ENCODE measurements around the gene AANAT.

AANAT gene

DNA sequence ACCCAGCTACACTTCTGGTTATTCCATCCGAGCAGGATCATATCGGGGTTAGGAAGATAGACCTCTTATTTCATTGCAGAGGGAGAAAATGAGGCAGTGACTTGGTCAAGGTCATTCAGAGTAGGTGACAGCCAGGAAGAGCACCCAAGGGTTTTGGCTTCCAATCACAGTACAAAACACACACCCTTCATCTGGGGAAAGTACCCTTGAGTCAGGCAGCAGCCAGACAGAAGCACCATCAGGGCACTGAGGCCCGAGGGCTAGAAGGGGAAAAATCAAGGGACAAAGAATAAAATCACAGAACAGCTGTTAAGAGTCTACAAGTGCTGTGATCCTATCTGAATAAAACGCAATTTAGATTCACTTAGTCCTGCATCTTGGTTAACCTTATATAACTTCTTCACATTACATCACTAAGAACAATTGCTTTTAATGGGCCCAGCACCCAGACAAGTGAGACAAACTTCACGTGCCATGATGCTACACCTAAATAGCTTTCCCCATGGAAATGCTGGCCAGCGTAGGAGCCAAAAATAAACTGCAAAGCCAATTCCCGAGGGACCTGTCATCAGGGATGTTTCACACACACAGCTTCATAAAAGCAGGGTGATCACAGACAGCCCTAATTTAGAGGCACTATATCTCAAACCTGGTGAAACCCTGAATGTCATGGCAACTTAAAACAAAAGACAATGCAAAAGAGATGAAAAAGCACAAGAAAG is 19.3 kb upstream of the AANAT start:
- POLR2A ChIA-PET = interaction anchor here (1.8 kb wide), 1 partner anchor 12 kb away, joined by 4 read pairs; no protein-coding TSS in a partner anchor
- Histone ChIP-seq H3K9me3 (ENCODE audit: control insufficient read depth, insufficient read depth, low read depth, low read length) (no peaks in the 10 kb centered on the region), H3K36me3 (ENCODE audit: control insufficient read depth in 2 of 2, insufficient read depth in 1 of 2, low read length in 2 of 2) (peaks cover 0 to 4% of the 10 kb centered on the region in 2 experiments; a peak in 1 of 3 replicates), H3K4me1 (ENCODE audit: control insufficient read depth, insufficient read depth, low read length) (peaks cover 26% of the 10 kb centered on the region), H3K4me3 (ENCODE audit: low read depth, low read length) (no peak overlapping the region), H3K27ac (ENCODE audit: extremely low read depth, low read depth, low read length) (no peak overlapping the region)
- CTCF ChIA-PET = interaction anchor here (0.7 to 1.8 kb wide), 4 partner anchors 10 to 39 kb away, joined by 3 to 5 read pairs (median 4); no protein-coding TSS in a partner anchor
- TF ChIP-seq ZNF37A (tag by site-specific recombination; IDR thresholded peaks at IDR 0.05) (no peak), ZNF169 (tag by site-specific recombination; IDR thresholded peaks at IDR 0.05) (no peak), SP7 (tag by site-specific recombination; IDR thresholded peaks at IDR 0.05) (0 out of 2 replicates have a peak, but pooled peaks have one; percentile 48), ZNF19 (tag by site-specific recombination; IDR thresholded peaks at IDR 0.05; ENCODE audit: low read depth) (no peak), ZNF521 (tag by site-specific recombination; IDR thresholded peaks at IDR 0.05) (no peak), ZBTB20 (tag by site-specific recombination; IDR thresholded peaks at IDR 0.05) (no peak), OSR2 (tag by site-specific recombination; IDR thresholded peaks at IDR 0.05) (peak; percentile 22; the same call in 1 of the 2 replicates), ZBTB17 (tag by site-specific recombination; IDR thresholded peaks at IDR 0.05) (no peak), ZNF132 (tag by site-specific recombination; IDR thresholded peaks at IDR 0.05; ENCODE audit: borderline replicate concordance) (no peak), ZNF654 (tag by site-specific recombination; IDR thresholded peaks at IDR 0.05; ENCODE audit: low read depth) (no peak), ZSCAN16 (tag by site-specific recombination; IDR thresholded peaks at IDR 0.05) (no peak), IKZF3 (tag by site-specific recombination; IDR thresholded peaks at IDR 0.05) (peak; percentile 14; the same call in 1 of the 2 replicates), ZNF558 (tag by site-specific recombination; IDR thresholded peaks at IDR 0.05) (no peak), ZNF23 (tag by site-specific recombination; IDR thresholded peaks at IDR 0.05; ENCODE audit: borderline replicate concordance) (no peak), KLF1 (tag by site-specific recombination; IDR thresholded peaks at IDR 0.05) (no peak), ZNF175 (tag by site-specific recombination; IDR thresholded peaks at IDR 0.05) (no peak), ZNF530 (tag by site-specific recombination; IDR thresholded peaks at IDR 0.05; ENCODE audit: low read depth) (no peak), ZNF670 (tag by site-specific recombination; IDR thresholded peaks at IDR 0.05; ENCODE audit: low read depth) (no peak), ZNF223 (tag by site-specific recombination; IDR thresholded peaks at IDR 0.05) (no peak)
- TF ChIP-seq, protein P1, sequence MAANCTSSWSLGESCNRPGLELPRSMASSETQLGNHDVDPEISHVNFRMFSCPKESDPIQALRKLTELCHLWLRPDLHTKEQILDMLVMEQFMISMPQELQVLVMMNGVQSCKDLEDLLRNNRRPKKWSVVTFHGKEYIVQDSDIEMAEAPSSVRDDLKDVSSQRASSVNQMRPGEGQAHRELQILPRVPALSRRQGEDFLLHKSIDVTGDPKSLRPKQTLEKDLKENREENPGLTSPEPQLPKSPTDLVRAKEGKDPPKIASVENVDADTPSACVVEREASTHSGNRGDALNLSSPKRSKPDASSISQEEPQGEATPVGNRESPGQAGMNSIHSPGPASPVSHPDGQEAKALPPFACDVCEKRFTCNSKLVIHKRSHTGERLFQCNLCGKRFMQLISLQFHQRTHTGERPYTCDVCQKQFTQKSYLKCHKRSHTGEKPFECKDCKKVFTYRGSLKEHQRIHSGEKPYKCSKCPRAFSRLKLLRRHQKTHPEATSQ (tag by site-specific recombination; IDR thresholded peaks at IDR 0.05) = no peak
- TF ChIP-seq, protein P2, sequence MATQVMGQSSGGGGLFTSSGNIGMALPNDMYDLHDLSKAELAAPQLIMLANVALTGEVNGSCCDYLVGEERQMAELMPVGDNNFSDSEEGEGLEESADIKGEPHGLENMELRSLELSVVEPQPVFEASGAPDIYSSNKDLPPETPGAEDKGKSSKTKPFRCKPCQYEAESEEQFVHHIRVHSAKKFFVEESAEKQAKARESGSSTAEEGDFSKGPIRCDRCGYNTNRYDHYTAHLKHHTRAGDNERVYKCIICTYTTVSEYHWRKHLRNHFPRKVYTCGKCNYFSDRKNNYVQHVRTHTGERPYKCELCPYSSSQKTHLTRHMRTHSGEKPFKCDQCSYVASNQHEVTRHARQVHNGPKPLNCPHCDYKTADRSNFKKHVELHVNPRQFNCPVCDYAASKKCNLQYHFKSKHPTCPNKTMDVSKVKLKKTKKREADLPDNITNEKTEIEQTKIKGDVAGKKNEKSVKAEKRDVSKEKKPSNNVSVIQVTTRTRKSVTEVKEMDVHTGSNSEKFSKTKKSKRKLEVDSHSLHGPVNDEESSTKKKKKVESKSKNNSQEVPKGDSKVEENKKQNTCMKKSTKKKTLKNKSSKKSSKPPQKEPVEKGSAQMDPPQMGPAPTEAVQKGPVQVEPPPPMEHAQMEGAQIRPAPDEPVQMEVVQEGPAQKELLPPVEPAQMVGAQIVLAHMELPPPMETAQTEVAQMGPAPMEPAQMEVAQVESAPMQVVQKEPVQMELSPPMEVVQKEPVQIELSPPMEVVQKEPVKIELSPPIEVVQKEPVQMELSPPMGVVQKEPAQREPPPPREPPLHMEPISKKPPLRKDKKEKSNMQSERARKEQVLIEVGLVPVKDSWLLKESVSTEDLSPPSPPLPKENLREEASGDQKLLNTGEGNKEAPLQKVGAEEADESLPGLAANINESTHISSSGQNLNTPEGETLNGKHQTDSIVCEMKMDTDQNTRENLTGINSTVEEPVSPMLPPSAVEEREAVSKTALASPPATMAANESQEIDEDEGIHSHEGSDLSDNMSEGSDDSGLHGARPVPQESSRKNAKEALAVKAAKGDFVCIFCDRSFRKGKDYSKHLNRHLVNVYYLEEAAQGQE (tag by site-specific recombination; IDR thresholded peaks at IDR 0.05) = no peak
- TF ChIP-seq, protein P3, sequence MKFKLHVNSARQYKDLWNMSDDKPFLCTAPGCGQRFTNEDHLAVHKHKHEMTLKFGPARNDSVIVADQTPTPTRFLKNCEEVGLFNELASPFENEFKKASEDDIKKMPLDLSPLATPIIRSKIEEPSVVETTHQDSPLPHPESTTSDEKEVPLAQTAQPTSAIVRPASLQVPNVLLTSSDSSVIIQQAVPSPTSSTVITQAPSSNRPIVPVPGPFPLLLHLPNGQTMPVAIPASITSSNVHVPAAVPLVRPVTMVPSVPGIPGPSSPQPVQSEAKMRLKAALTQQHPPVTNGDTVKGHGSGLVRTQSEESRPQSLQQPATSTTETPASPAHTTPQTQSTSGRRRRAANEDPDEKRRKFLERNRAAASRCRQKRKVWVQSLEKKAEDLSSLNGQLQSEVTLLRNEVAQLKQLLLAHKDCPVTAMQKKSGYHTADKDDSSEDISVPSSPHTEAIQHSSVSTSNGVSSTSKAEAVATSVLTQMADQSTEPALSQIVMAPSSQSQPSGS (tag by site-specific recombination; IDR thresholded peaks at IDR 0.05; ENCODE audit: low read depth) = no peak
- TF ChIP-seq, protein P4, sequence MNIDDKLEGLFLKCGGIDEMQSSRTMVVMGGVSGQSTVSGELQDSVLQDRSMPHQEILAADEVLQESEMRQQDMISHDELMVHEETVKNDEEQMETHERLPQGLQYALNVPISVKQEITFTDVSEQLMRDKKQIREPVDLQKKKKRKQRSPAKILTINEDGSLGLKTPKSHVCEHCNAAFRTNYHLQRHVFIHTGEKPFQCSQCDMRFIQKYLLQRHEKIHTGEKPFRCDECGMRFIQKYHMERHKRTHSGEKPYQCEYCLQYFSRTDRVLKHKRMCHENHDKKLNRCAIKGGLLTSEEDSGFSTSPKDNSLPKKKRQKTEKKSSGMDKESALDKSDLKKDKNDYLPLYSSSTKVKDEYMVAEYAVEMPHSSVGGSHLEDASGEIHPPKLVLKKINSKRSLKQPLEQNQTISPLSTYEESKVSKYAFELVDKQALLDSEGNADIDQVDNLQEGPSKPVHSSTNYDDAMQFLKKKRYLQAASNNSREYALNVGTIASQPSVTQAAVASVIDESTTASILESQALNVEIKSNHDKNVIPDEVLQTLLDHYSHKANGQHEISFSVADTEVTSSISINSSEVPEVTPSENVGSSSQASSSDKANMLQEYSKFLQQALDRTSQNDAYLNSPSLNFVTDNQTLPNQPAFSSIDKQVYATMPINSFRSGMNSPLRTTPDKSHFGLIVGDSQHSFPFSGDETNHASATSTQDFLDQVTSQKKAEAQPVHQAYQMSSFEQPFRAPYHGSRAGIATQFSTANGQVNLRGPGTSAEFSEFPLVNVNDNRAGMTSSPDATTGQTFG (tag by site-specific recombination; IDR thresholded peaks at IDR 0.05; ENCODE audit: borderline replicate concordance) = no peak
- TF ChIP-seq, protein P5, sequence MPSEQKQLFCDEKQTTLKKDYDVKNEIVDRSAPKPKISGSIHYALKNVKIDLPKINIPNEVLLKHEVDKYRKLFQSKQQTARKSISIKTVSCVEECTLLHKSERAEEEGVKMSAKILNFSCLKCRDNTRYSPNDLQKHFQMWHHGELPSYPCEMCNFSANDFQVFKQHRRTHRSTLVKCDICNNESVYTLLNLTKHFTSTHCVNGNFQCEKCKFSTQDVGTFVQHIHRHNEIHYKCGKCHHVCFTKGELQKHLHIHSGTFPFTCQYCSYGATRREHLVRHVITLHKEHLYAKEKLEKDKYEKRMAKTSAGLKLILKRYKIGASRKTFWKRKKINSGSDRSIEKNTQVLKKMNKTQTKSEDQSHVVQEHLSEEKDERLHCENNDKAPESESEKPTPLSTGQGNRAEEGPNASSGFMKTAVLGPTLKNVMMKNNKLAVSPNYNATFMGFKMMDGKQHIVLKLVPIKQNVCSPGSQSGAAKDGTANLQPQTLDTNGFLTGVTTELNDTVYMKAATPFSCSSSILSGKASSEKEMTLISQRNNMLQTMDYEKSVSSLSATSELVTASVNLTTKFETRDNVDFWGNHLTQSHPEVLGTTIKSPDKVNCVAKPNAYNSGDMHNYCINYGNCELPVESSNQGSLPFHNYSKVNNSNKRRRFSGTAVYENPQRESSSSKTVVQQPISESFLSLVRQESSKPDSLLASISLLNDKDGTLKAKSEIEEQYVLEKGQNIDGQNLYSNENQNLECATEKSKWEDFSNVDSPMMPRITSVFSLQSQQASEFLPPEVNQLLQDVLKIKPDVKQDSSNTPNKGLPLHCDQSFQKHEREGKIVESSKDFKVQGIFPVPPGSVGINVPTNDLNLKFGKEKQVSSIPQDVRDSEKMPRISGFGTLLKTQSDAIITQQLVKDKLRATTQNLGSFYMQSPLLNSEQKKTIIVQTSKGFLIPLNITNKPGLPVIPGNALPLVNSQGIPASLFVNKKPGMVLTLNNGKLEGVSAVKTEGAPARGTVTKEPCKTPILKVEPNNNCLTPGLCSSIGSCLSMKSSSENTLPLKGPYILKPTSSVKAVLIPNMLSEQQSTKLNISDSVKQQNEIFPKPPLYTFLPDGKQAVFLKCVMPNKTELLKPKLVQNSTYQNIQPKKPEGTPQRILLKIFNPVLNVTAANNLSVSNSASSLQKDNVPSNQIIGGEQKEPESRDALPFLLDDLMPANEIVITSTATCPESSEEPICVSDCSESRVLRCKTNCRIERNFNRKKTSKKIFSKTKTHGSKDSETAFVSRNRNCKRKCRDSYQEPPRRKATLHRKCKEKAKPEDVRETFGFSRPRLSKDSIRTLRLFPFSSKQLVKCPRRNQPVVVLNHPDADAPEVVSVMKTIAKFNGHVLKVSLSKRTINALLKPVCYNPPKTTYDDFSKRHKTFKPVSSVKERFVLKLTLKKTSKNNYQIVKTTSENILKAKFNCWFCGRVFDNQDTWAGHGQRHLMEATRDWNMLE (tag by site-specific recombination; conservative IDR thresholded peaks at IDR 0.05; ENCODE audit: low read depth) = no peak

Measured in HEK293 (cell line).